Amniotic epithelial cell (primary cell): Measurements from ENCODE around the gene NOS1AP.

ENCODE experiments used
- DNase-seq: peaks from one replicate; pipeline ENCODE4 v3.0.0-alpha.2; 2010; ENCODE audit warnings: low read depth

The NOS1AP gene

DNA sequence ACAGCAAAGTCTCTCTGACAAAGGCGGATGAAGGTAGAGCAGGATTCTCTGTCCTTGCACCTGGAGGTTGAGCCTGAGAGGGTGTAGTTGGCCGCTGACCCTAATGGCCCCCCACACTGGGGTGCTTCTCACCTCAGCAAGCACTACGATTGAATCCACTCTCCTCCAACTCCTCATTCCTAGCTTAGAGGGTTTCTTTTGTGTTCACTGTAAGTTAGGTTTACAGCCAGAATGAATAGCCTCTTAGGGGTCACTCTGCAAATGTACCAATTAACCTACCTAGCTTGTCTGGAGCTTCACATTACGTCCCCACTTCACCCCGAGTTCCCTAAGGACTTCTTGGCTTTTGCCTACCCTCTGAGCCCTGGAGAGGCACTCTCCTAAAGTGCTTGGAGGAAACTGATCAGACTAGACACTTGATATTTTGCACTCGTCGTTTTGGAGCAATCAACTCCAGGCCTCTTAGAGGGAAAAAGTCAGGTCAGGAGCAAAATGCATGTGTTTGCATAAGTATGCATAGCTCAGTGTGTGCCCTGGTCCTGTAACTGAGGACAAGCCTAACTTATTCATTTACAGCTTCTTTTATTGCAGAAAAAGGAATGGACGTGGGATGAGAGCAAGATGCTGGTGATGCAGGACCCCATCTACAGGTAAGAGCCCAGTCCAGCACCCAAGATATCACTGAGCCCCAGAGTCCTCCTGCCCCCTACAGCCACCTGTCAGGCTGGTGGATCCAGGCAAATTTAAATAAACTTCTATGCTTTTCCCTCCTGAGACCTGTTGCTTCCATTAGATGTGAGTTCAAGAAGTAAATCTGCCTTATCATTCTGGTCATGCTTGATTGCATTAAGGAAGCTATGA lies 230.8 kb downstream of the NOS1AP start:
- DNase-seq: no peak

DNA sequence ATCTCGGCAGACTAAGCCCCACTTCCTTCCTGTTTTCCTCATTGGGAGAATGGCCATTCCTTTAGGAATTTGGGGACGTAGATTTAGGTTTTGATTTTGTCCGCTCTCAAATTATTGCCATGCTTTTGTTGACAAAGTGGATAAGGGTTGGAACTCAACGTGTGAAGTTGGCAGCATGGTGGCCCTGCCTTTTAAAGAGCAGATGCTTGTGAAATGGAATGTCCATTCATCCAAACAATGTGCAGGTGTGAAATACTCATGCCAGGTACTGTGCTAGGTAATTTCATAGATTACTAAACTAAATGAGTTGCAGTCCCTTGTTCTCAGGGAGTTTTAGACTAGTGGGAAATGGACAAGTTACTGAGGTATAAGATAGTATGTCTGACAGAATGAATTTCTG lies 232.2 kb downstream of the NOS1AP start:
- no peak for DNase-seq

DNA sequence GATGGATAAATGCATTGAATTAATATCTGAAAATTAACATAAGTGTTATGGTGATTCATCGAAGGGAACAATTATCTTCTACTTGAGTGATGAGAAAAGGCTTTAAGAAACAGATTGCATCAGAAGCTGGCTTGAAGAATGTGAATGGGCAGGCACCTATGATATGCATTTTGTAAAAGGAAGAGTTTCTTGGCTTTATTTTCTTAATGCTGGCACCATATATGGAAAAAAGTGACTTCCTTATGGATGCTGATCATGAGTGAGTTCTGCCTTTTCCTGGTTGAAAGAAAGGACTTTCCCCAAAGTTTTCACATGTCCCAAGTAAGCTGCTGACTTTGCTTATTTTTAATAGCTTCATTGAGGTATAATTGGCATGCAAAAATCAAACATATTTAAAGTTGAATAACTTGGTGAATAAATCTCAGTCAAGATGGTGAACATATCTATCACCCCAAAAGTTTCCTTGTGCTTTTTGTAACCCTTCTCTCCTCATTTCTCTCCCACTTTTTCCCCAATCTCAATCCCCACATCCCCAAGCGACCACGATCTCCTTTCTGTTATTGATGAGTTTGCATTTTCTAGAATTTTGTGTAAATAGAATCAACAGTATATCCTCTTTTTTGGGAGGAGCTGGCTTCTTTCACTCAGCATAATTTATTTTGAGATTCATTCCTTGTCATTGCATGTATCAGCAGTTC lies 233.0 kb downstream of the NOS1AP start:
- DNase-seq: peak; percentile 29

DNA sequence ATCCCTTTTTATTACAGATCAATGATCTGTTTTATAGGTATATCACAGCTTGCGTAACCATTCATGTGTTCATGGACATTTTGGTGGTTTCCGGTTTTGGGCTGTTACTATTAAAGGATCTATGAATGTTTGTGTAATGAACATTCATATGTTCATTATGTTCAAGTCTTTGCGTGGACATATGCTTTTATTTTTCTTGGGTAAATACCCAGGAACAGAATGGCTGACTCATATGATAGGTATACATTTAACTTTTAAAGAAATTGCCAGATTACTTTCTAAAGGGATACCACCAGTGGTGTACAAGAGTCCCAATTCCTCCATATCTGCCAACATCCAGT lies 233.5 kb downstream of the NOS1AP start:
- no peak for DNase-seq

DNA sequence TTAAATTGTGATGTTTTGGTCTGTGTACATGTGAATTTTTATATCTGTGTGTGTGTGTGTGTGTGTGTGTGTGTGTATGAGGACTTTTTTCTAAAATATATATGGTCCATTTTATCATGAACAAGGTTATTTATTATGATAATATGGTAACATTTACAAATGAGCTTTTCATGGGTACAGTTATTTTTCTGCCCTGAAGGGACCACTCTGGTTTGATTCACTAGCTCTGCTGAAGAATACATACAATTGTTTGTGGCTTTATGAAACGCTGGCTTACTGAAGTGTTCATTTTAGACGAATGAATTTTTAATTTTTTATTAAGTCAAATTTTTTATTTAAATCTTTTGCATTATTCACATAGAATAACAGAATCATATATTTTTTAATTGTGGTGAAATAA lies 235.2 kb downstream of the NOS1AP start:
- no peak for DNase-seq

DNA sequence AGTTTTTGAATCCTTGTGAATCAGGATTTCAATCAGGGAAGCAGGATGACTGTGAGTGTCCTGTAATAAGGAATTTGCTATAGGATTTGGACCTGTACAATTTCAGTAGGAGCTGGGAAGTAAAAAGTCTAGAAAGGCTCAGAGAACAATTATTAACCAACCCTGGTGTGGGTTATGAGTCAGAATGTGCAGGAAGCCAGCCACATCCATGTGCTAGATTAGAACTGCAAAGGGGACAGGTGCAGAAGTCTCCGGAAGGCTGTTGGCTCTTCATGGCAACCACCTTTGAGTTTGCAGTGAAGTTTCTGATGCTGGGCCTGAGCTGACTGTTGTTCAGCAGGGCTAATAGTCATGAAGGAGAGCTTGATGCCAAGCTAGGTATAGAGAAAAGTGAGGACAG lies 236.5 kb downstream of the NOS1AP start:
- peak; percentile 40 for DNase-seq

DNA sequence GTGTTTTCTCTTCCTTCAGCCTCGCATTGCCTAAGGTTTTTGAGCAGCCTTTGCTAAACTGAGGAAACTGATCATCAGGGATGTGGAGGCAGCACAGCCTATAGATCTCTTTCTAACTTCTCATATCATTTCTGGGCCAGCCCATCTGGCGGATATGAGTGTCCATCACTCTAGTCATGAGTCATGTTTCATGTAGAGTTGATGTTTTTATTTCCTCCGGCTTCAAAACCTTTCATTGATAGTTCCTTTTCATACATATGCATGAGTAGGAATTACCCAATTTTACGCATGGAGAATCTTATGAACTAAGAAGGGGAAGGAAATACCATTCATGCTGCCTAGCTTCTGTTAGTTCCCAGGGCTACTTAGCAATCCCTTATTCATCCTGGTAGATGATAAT lies 240.8 kb downstream of the NOS1AP start:
- DNase-seq: no peak

DNA sequence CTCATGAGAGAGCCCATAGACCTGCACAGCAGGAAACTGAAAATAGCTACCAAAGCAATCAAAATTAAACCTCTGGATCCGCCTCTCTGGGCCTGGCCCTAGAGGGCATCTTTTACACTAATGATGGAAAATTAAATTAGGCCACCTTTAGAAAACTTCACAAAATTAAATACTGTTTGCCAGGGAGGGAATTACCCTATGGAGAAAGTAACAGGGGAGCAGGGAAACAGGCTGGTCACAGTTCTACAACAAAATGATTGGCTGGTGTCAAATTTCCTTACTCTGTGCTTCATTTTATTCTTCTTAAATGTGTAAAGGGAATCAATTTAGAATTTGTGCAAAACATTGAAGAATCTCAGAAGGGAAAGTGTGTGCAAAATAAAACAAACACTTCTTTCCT lies 244.7 kb downstream of the NOS1AP start:
- no peak for DNase-seq

DNA sequence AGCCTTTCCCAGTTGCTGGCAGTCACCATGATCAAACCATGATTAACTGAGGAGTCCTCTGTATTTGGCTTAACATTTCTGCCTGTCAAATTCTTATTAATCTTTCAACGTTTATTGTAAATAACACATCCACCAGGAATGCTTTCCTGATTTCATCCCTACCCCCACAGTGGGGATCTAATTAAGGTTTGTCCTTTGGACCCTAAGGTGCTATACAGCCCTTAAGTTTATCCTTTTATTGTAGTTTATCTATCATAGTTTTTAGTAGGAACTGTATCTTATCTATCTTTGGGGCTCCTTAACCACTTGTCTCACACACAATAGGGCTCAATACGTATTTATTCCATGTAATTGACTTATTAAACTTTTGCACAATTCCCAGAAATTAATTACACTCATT lies 246.2 kb downstream of the NOS1AP start:
- DNase-seq: no peak

DNA sequence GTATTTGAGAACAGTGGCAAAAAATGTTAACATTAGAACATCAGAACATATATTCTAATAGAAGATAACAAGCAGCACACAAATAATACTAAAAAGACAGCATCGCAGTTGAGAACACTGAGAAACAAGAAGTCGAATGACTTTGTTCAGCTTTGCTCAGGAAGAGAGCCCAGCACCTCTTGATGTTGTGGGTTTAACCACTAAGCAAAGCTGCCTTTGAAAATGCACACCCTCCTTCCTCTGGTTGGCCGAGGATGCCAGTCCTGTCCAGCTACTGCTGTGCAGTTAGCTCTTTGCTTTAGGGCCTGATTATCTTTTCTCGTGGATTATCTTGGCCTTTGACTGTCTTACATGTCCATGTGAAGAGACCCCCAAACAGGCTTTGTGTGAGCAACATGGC lies 246.7 kb downstream of the NOS1AP start:
- DNase-seq: no peak

DNA sequence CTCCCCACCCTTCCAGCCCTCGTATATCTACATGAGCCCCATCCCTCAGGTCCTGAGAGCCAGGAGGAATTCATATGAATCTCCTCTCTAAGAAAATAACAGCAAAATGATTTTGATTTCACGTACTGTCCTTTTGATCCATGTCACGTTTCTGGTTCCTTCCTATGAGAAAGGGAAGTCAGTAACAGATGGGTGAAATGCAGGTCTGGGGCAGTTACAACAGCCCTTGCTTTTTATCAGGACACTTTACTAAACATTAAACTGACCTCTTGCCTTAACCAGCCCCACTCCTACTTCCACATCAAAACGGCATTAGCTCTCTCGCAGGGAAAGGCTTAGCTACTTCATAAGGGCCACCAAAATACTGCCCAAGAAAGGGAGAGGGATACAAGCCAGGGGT lies 248.1 kb downstream of the NOS1AP start:
- DNase-seq: no peak

DNA sequence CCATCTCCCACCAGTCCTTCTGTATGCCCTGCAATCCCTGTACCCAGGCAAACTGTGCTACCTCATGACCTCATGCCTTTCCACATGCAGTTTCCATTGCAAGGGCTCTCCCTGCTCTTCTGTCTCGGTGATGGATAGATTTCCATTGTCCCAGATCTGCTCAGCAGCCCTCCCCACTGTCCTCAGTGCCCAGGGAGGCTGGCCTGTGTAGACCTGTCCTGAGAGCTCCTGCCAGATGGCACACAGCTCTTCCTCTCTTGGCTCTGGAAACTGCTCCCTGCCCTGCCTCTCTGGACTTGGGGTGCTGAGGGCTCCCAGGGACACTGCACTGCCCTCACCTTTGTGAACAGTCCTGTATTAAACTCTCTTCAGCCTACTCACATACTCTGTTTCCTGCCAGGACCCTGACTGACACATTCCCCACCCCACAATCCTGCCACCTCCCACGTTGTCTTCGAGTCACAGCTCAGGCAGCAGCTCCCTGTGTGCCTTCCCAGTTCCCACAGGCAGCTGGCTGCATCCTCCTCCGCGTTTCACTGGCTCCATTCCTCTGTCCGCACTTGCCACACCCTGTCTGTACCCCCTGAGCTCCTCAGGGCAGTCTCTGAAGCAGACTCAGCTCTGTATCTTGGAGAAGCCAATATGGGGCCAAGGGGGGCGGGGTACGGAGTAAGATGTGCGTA lies 250.1 kb downstream of the NOS1AP start:
- DNase-seq: peak; percentile 36

DNA sequence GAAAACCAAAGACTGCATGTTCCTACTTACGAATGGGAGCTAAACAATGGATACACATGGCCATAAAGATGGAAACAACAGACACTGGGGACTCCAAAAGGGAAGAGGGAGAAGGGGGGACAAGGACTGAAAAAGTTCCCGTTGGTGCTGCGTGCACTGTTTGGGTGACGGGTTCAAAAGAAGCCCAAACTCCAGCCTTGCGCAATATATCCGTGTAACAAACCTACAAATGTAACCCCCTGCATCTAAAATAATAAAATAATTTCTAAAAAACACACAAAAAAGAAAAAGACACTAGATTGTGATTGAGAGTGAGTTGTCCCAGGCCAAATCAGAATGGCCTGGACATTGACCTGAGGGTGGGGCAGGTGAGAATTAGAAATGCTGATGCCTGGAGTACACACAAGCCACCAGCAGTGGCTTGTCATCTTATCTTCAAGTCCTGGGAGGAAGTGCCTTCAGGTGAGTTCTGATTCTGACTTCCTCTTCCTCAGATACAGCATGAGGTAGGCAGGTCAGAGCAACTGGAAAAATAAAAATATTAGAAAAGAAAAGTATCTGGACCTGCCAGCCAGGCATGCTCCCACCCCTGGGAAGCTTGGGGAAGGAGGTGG lies 252.4 kb downstream of the NOS1AP start:
- no peak for DNase-seq

DNA sequence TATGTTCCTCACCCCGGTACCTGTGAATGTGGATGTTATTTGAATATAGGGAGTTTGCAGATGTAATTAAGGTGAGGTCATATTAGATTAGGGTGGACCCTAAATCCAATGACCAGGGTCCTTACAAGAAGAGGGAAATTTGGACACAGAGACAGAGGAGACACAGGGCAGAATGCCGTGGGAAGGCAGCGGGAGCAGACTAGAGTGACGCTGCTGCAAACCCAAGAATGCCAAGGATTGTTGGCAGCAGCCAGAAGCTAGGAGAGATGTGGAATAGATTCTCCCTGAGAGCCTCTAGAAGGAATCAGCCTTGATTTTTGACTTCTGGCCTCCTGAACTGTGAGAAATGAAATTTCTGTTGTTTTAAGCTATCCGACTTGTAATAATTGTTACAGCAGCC lies 253.5 kb downstream of the NOS1AP start:
- no peak for DNase-seq

DNA sequence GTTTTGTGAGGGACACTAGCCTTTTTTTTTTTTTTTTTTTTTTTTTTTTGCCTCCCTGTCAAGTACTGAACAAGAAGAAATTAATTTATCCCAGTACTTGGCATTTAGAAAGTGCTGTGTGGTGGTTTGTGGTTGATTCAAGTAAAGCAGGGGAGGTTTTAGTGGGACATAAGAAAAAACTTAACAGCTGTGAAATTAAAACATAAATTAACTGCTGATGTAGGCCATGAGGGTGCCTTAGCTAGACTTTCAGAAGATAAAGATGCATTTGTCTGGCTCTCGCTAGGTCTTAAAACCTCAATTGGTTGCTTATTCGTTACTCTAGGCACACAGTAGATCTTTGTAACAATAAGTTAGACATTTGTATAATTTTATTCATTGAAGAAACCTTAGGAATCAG lies 254.9 kb downstream of the NOS1AP start:
- no peak for DNase-seq

DNA sequence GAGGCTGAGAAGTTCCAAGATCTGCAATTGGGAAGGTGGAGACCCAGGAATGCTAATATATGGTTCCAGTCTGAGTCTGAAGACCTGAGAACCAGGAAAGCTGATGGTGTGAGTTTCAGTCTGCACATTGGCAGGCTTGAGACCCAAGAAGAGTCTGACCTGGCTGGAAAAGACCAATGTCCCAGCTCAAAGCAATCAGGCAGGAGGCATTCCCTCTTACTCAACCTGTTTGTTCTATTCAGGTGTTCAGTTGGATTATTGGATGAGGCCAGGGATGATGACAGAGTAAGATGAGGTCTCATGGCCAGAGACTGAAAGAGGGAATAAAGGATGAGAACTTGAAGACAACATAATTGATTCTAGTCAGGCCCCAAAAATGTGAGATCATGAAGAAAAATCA lies 257.1 kb downstream of the NOS1AP start:
- no peak for DNase-seq

DNA sequence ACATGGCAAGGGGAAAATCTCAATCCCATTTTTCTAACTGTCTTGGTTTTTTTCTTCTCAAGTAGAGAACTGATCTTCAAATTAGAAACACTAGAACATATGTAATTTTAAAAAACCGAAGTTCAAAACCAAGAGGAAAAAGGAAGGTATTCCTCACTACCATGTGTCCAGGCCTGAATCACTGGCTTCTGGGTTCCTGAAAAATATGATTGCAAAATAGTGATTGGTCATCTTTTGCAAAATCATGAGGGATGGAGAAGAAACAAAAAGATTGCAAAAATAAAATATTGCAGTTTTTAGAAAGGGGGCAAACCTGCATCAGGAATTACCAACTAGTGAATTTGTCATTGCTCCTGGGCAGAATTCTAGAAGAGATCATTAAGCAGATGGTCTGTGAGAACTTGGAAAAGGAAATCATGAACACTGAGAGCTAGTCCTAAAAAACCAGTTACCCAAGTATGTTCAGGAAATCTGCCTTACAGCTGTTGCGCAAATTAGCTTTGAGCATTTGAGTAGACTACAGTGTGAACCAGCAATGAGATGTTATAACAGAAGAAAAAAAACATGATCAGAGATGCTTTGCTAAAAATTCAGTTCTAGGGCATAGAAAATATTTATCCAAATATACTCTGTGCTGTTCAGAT lies 257.8 kb downstream of the NOS1AP start:
- DNase-seq: peak; percentile 64

DNA sequence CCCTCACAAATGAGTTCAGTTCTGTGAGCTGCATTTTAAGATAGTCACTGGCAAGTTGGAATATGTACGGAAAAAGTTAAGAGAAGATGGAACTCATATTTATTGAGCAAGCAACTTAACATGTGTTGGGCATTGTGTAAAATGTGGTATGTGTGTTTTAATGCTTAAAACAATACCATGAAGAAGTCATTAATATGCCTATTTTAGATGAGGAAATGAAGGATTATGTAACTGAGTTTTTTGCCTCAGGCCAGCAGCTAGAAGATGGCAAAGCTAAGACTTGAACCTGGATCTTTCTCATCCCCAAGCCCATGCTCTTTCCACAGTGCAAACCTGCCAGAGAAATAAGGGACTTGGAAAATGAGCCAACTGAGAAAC lies 258.3 kb downstream of the NOS1AP start:
- no peak for DNase-seq

DNA sequence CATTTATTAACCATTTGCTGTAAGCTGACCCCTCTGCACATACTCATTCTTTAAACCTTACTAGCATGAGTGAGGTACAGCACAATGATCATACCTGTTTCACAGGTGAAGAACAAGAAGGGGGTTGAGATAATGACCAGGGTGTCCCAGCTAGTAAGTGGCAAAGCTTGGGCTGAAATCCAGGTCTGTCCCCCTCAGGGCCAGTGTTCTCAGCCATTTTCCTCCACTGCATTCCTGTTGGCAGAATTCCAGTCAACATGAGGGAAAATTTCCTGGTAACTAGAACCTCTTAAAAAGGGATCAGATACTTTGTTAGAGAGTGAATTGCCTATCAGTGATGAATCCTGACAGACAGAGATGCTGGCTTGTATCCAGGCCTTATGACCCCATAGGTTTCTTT lies 259.0 kb downstream of the NOS1AP start:
- no peak for DNase-seq

DNA sequence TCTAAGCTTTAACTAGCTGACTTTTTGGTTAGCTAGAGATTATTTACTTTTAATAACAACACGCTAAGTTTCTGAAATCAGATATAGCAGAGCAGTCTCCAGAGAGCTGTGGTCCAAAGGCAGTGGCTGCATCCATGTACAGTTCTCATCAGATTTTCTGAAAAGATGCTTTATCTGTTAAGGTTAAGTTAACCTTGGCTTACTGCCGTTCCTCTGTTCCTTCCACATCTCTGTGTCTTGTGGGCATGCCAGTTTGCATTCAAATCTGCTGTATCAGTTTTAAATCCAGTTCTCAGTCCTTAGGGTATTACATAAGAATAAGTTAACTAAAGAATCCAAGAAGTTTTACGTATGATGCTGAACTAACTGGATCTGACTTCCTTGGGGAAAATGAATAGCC lies 260.3 kb downstream of the NOS1AP start:
- DNase-seq: no peak

DNA sequence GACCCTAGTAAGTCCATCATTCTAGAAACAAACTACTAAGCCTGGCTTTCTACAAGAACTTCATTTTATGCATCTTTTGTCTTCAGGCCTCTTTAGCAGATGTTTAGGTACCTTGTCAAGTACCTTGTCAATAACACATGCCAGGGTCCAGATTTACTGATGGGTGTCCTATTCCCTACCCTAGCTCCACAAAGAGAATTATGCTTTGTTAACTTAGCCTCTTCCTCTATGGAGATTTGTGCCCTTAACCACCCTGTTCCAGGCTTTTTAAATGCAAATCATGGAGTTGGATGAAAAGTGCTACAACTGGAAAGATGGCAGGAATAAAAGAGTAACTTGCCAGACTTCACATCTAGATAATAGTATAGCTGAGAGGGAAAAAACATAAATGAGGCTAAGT lies 264.5 kb downstream of the NOS1AP start:
- DNase-seq: no peak

DNA sequence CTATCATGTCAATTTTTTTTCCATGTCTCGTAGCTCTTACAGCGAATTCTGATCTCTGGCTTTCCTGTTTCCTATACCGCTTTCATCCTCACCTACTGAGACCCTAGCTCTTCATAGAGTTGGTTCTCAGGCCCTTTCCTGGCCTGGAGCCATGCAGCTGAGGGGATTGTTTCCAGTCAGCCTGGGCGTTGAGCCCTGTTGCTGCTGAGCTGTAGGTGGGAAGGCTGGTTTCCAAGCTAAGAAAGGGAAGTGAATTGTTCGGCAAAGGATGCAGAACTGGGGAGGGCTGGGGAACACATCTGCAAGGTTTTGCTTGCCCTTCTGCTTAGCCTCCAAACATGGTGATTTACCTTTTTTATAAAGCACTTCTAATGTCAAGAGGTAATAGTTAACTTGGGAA lies 265.6 kb downstream of the NOS1AP start:
- DNase-seq: no peak
